Common myeloid progenitor, CD34-positive (primary cell): ENCODE results near the gene GRIN3A.

ENCODE experiments used
- CTCF ChIA-PET: fragments of 350-600 bp; sonication (Branson Sonifier 250); formaldehyde crosslinking; loops from one replicate; lab custom pipeline; 2021; ENCODE audit warnings: antibody characterized with exemption; lab: Charles Lee
- POLR2A ChIA-PET: fragments of 350-600 bp; sonication (Branson Sonifier 250); formaldehyde crosslinking; loops from one replicate; lab custom pipeline; 2021; ENCODE audit warnings: antibody characterized with exemption; lab: Charles Lee
- DNase-seq, 3 donors: peaks; one replicate each; pipeline versions ENCODE4 v3.0.0 to v3.0.0-alpha.2; 2013
- H3K27ac ChIP-seq, 2 experiments: 1 replicate in 1 of 2; 2 replicates in 1 of 2; pipeline ENCODE4 v1.7.0; 2013; ENCODE audit warnings: inconsistent platforms in 2 of 2, low read length in 2 of 2, mild to moderate bottlenecking in 2 of 2, low read depth in 1 of 2, moderate library complexity in 1 of 2; ENCODE audit not compliant: severe bottlenecking in 2 of 2, insufficient read depth in 1 of 2, poor library complexity in 1 of 2
- H3K27me3 ChIP-seq, 5 experiments: replicated peaks in 2 of 5; 1 replicate in 3 of 5; 2 replicates in 2 of 5; pipeline versions ENCODE4 v1.6.1 to v1.7.0; 2013; ENCODE audit warnings: low read length in 4 of 5, mild to moderate bottlenecking in 2 of 5, moderate library complexity in 2 of 5, inconsistent platforms in 1 of 5; ENCODE audit not compliant: insufficient read depth in 5 of 5, control insufficient read depth in 4 of 5
- H3K36me3 ChIP-seq, 4 experiments: 1 replicate in 2 of 4; 2 replicates in 2 of 4; pipeline versions ENCODE4 v1.6.1 to v1.7.0; 2013; ENCODE audit warnings: low read length in 3 of 4, control low read depth in 1 of 4, mild to moderate bottlenecking in 1 of 4; ENCODE audit not compliant: control insufficient read depth in 4 of 4, insufficient read depth in 4 of 4
- H3K4me1 ChIP-seq, 4 experiments: 1 replicate in 3 of 4; 2 replicates in 1 of 4; pipeline versions ENCODE4 v1.6.1 to v1.7.1; 2013; ENCODE audit warnings: low read length in 3 of 4, mild to moderate bottlenecking in 3 of 4, control low read depth in 1 of 4, inconsistent platforms in 1 of 4, moderate library complexity in 1 of 4; ENCODE audit not compliant: control insufficient read depth in 4 of 4, insufficient read depth in 4 of 4; ENCODE audit errors: control extremely low read depth in 1 of 4
- H3K4me3 ChIP-seq, 7 experiments: 1 replicate in 4 of 7; 2 replicates in 3 of 7; pipeline versions ENCODE4 v1.5.1 to v1.7.0; 2013; ENCODE audit warnings: mild to moderate bottlenecking in 7 of 7, low read length in 6 of 7, moderate library complexity in 6 of 7, inconsistent platforms in 2 of 7, low read depth in 2 of 7, control low read depth in 1 of 7; ENCODE audit not compliant: insufficient read depth in 4 of 7, control insufficient read depth in 1 of 7; ENCODE audit errors: extremely low read depth in 1 of 7
- H3K9me3 ChIP-seq, 5 experiments: 1 replicate in 4 of 5; 2 replicates in 1 of 5; pipeline versions ENCODE4 v1.6.1 to v1.7.1; 2013; ENCODE audit warnings: low read length in 4 of 5, mild to moderate bottlenecking in 2 of 5, inconsistent platforms in 1 of 5, low read depth in 1 of 5, moderate library complexity in 1 of 5; ENCODE audit not compliant: control insufficient read depth in 4 of 5, insufficient read depth in 2 of 5; ENCODE audit errors: control extremely low read depth in 1 of 5
- WGBS: methylation state at CpG from one replicate; pipeline ENCODE4 v1.1.5; 2013; ENCODE audit not compliant: insufficient coverage; 5-methylcytosine and 5-hydroxymethylcytosine counted together

Gene GRIN3A

GRCh38 chr9:101569741-101570501 lies 168.5 kb downstream of the GRIN3A start:
- 67% methylated on average over 4 of the region's 5 CpGs for WGBS
- Histone ChIP-seq H3K4me3 (no peak overlapping the region), H3K27ac (peak overlapping the region in 1 of 2 experiments; percentile 12), H3K9me3 (no peaks in the 10 kb centered on the region), H3K36me3 (peaks cover 7 to 20% (median 11%) of the 10 kb centered on the region in 4 experiments), H3K27me3 (no peaks in the 10 kb centered on the region), H3K4me1 (no peaks in the 10 kb centered on the region)
- DNase-seq, result peak; percentile 54 to 86 (median 68)
- CTCF ChIA-PET, result no interaction called here
- POLR2A ChIA-PET, result no interaction called here

- no peaks in the 10 kb centered on the region for H3K4me1 ChIP-seq
- CTCF ChIA-PET, result interaction anchor here (1.0 to 1.1 kb wide), 4 partner anchors 8 to 109 kb away, joined by 3 to 5 read pairs (median 3); no protein-coding TSS in a partner anchor
- WGBS, result 93% methylated on average over 3 of the region's 3 CpGs
- H3K27ac ChIP-seq, result no peak overlapping the region
- DNase-seq, result no peak
- no peaks in the 10 kb centered on the region for H3K9me3 ChIP-seq
- H3K27me3 ChIP-seq, result no peaks in the 10 kb centered on the region
- no peak overlapping the region for H3K4me3 ChIP-seq
- POLR2A ChIA-PET, result no interaction called here
- H3K36me3 ChIP-seq, result peaks cover 14 to 31% (median 21%) of the 10 kb centered on the region in 4 experiments
Measured at GRCh38 chr9:101567725-101568350, 170.6 kb downstream of the GRIN3A start.

GRCh38 chr9:101566904-101567724 lies 171.3 kb downstream of the GRIN3A start:
- Histone ChIP-seq H3K27me3 (no peaks in the 10 kb centered on the region), H3K9me3 (no peaks in the 10 kb centered on the region), H3K4me1 (no peaks in the 10 kb centered on the region), H3K36me3 (peaks cover 19 to 38% (median 27%) of the 10 kb centered on the region in 4 experiments), H3K27ac (no peak overlapping the region), H3K4me3 (no peak overlapping the region)
- POLR2A ChIA-PET, result no interaction called here
- DNase-seq, result peak; percentile 29 to 56 (median 48)
- 94% methylated on average over 2 of the region's 5 CpGs for WGBS
- CTCF ChIA-PET, result interaction anchor here (1.0 to 1.1 kb wide), 4 partner anchors 9 to 108 kb away, joined by 3 to 5 read pairs (median 3); no protein-coding TSS in a partner anchor

GRCh38 chr9:101564252-101564651 lies 174.2 kb downstream of the GRIN3A start:
- peaks cover 26 to 65% (median 42%) of the 10 kb centered on the region in 4 experiments for H3K36me3 ChIP-seq
- H3K27ac ChIP-seq, result no peak overlapping the region
- CTCF ChIA-PET, result interaction anchor here (0.7 to 1.4 kb wide), 2 partner anchors 8 to 28 kb away, joined by 3 read pairs; no protein-coding TSS in a partner anchor
- POLR2A ChIA-PET, result no interaction called here
- H3K27me3 ChIP-seq, result no peaks in the 10 kb centered on the region
- H3K9me3 ChIP-seq, result no peaks in the 10 kb centered on the region
- DNase-seq, result no peak
- H3K4me3 ChIP-seq, result no peak overlapping the region
- no peaks in the 10 kb centered on the region for H3K4me1 ChIP-seq

- Histone ChIP-seq H3K9me3 (peaks cover 0 to 8% (median 0%) of the 10 kb centered on the region in 5 experiments), H3K27ac (no peak overlapping the region), H3K27me3 (no peaks in the 10 kb centered on the region), H3K4me1 (no peaks in the 10 kb centered on the region), H3K4me3 (no peak overlapping the region), H3K36me3 (peaks cover 37 to 74% (median 47%) of the 10 kb centered on the region in 4 experiments)
- WGBS, result 100% methylated on average over 1 of the region's 1 CpG
- POLR2A ChIA-PET, result no interaction called here
- DNase-seq, result no peak
- CTCF ChIA-PET, result interaction anchor here (0.8 kb wide), 3 partner anchors 85 to 144 kb away, joined by 3 read pairs; no protein-coding TSS in a partner anchor
Measured at GRCh38 chr9:101562966-101563365, 175.5 kb downstream of the GRIN3A start.

GRCh38 chr9:101561740-101562139 lies 176.7 kb downstream of the GRIN3A start:
- DNase-seq, result no peak
- Histone ChIP-seq H3K9me3 (peaks cover 0 to 10% (median 0%) of the 10 kb centered on the region in 5 experiments), H3K27ac (no peak overlapping the region), H3K4me1 (no peaks in the 10 kb centered on the region), H3K27me3 (no peaks in the 10 kb centered on the region), H3K4me3 (no peak overlapping the region), H3K36me3 (peaks cover 41 to 86% (median 53%) of the 10 kb centered on the region in 4 experiments)
- POLR2A ChIA-PET, result no interaction called here
- WGBS, result 90% methylated on average over 1 of the region's 1 CpG
- CTCF ChIA-PET, result interaction anchor here (1.4 to 1.5 kb wide), 2 partner anchors 79 to 112 kb away, joined by 3 to 4 read pairs; no protein-coding TSS in a partner anchor
